ENCODE measurements around the gene PDK4. TPM values are rescaled to one million over a fixed set of nuclear protein-coding genes. Genes with fewer than 3 reads are reported as not detected.
A peak's percentile ranks its signal among the peaks of the same experiment; 100 is the strongest.

Gene PDK4
- total RNA-seq, 6 donors from 2014 or later: 111 to 427 (median 160) TPM

GRCh38 chr7:95549818-95550529 is 46.3 kb downstream of the PDK4 start:
- H3K9me3 ChIP-seq: no peaks in the 10 kb centered on the region
- ATAC-seq (ENCODE audit: low FRiP score in 2 of 2): peak; percentile 93 to 96
- DNase-seq: peak in 1 of 2 donors; percentile 95
- H3K4me3 ChIP-seq: peak overlapping the region in 1 of 4 donors; percentile 9
- TF ChIP-seq POLR2AphosphoS5 (IDR thresholded peaks at IDR 0.05): peak; percentile 96 to 97
- peak in 2 of 4 donors; percentile 57 to 83 for TF ChIP-seq POLR2A (IDR thresholded peaks at IDR 0.05)
- peak in 3 of 4 donors; percentile 94 to 100 (median 98) for TF ChIP-seq EP300 (IDR thresholded peaks at IDR 0.05)
- TF ChIP-seq CTCF (IDR thresholded peaks at IDR 0.05): no peak
- no peaks in the 10 kb centered on the region for H3K36me3 ChIP-seq
- peak overlapping the region; percentile 84 to 95 (median 91) for H3K27ac ChIP-seq
- no peaks in the 10 kb centered on the region for H3K27me3 ChIP-seq
- WGBS, 2 donors: 16 to 21% methylated on average over 6 of the region's 6 CpGs
- H3K4me1 ChIP-seq: peaks cover 54 to 61% (median 57%) of the 10 kb centered on the region in 4 donors

GRCh38 chr7:95547361-95548348 is 48.7 kb downstream of the PDK4 start:
- 48 to 50% methylated on average over 6 of the region's 6 CpGs for WGBS, 2 donors
- no peak overlapping the region for H3K4me3 ChIP-seq
- DNase-seq (no peak), ATAC-seq (ENCODE audit: low FRiP score in 2 of 2) (no peak)
- H3K36me3 ChIP-seq: no peaks in the 10 kb centered on the region
- TF ChIP-seq POLR2AphosphoS5 (IDR thresholded peaks at IDR 0.05) (no peak), POLR2A (IDR thresholded peaks at IDR 0.05) (no peak), CTCF (IDR thresholded peaks at IDR 0.05) (no peak), EP300 (IDR thresholded peaks at IDR 0.05) (no peak)
- H3K9me3 ChIP-seq: no peaks in the 10 kb centered on the region
- peaks cover 55 to 65% (median 60%) of the 10 kb centered on the region in 4 donors for H3K4me1 ChIP-seq
- peak overlapping the region; percentile 64 to 92 (median 76) for H3K27ac ChIP-seq
- H3K27me3 ChIP-seq: no peaks in the 10 kb centered on the region

GRCh38 chr7:95546647-95547046 is 49.7 kb downstream of the PDK4 start:
- DNase-seq (no peak), ATAC-seq (ENCODE audit: low FRiP score in 2 of 2) (no peak)
- H3K27ac ChIP-seq: peak overlapping the region; percentile 64 to 92 (median 76)
- H3K9me3 ChIP-seq: no peaks in the 10 kb centered on the region
- H3K4me1 ChIP-seq: peaks cover 55 to 65% (median 60%) of the 10 kb centered on the region in 4 donors
- no peaks in the 10 kb centered on the region for H3K27me3 ChIP-seq
- TF ChIP-seq EP300 (IDR thresholded peaks at IDR 0.05): no peak
- TF ChIP-seq CTCF (IDR thresholded peaks at IDR 0.05): peak in 1 of 6 experiments; percentile 7
- peak overlapping the region in 2 of 4 donors; percentile 11 for H3K4me3 ChIP-seq
- WGBS, 2 donors: 45 to 52% methylated on average over 4 of the region's 4 CpGs
- H3K36me3 ChIP-seq: no peaks in the 10 kb centered on the region

- no peak for ATAC-seq (ENCODE audit: low FRiP score in 2 of 2)
These were observed 50.6 kb downstream of the PDK4 start for GRCh38 chr7:95545673-95546072.

More at GRCh38 chr7:95545673-95546072, 50.6 kb downstream of the PDK4 start:
- H3K4me1 ChIP-seq: peaks cover 47 to 58% (median 52%) of the 10 kb centered on the region in 4 donors
- no peaks in the 10 kb centered on the region for H3K36me3 ChIP-seq
- peak overlapping the region; percentile 73 to 92 (median 78) for H3K27ac ChIP-seq
- WGBS, 2 donors: 92 to 94% methylated on average over 1 of the region's 1 CpG
- H3K27me3 ChIP-seq: no peaks in the 10 kb centered on the region
- TF ChIP-seq EP300 (IDR thresholded peaks at IDR 0.05) (no peak), POLR2A (IDR thresholded peaks at IDR 0.05) (no peak), CTCF (IDR thresholded peaks at IDR 0.05) (no peak), POLR2AphosphoS5 (IDR thresholded peaks at IDR 0.05) (no peak)
- DNase-seq: no peak
- peak overlapping the region in 3 of 4 donors; percentile 14 to 39 (median 37) for H3K4me3 ChIP-seq
- H3K9me3 ChIP-seq: no peaks in the 10 kb centered on the region
